ENCODE data around the gene MARCHF10. TPM values are rescaled to one million over a fixed set of nuclear protein-coding genes. Genes with fewer than 3 reads are reported as not detected.

MARCHF10 gene
- total RNA-seq, 1 experiment from 2014 or later = not detected

DNA sequence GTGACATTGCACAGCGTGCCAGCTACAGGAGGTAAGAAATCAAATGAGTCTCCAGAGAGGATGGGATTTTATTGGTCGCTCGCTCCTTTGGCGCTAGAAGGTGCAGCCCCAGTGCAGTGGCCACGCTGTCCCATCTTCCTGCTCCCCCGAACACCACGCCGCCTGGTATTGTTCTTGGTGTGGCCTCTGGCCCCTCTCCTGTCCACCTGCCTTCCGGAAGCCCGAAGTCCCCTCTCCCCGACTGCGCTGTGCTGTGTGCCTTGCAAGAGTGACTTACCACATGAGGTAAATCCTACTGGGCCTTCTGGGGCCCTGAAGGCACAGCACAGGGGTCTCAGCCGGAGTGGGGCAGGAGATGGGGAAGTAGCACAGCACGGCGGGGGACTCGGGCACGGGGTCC lies 58.2 kb downstream of the MARCHF10 start (continued):
- TF ChIP-seq, protein P1, sequence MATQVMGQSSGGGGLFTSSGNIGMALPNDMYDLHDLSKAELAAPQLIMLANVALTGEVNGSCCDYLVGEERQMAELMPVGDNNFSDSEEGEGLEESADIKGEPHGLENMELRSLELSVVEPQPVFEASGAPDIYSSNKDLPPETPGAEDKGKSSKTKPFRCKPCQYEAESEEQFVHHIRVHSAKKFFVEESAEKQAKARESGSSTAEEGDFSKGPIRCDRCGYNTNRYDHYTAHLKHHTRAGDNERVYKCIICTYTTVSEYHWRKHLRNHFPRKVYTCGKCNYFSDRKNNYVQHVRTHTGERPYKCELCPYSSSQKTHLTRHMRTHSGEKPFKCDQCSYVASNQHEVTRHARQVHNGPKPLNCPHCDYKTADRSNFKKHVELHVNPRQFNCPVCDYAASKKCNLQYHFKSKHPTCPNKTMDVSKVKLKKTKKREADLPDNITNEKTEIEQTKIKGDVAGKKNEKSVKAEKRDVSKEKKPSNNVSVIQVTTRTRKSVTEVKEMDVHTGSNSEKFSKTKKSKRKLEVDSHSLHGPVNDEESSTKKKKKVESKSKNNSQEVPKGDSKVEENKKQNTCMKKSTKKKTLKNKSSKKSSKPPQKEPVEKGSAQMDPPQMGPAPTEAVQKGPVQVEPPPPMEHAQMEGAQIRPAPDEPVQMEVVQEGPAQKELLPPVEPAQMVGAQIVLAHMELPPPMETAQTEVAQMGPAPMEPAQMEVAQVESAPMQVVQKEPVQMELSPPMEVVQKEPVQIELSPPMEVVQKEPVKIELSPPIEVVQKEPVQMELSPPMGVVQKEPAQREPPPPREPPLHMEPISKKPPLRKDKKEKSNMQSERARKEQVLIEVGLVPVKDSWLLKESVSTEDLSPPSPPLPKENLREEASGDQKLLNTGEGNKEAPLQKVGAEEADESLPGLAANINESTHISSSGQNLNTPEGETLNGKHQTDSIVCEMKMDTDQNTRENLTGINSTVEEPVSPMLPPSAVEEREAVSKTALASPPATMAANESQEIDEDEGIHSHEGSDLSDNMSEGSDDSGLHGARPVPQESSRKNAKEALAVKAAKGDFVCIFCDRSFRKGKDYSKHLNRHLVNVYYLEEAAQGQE (IDR thresholded peaks at IDR 0.05; ENCODE audit: low read depth) = no peak
- TF ChIP-seq, protein P2, sequence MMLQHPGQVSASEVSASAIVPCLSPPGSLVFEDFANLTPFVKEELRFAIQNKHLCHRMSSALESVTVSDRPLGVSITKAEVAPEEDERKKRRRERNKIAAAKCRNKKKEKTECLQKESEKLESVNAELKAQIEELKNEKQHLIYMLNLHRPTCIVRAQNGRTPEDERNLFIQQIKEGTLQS (IDR thresholded peaks at IDR 0.05) = no peak
- no peak for TF ChIP-seq CBX3 (IDR thresholded peaks at IDR 0.05; ENCODE audit: low read depth)
- no peak for TF ChIP-seq EZH2phosphoT487 (IDR thresholded peaks at IDR 0.05; ENCODE audit: borderline replicate concordance)
- TF ChIP-seq SIN3A (IDR thresholded peaks at IDR 0.05; ENCODE audit: low read depth) = no peak
- TF ChIP-seq, protein P3, sequence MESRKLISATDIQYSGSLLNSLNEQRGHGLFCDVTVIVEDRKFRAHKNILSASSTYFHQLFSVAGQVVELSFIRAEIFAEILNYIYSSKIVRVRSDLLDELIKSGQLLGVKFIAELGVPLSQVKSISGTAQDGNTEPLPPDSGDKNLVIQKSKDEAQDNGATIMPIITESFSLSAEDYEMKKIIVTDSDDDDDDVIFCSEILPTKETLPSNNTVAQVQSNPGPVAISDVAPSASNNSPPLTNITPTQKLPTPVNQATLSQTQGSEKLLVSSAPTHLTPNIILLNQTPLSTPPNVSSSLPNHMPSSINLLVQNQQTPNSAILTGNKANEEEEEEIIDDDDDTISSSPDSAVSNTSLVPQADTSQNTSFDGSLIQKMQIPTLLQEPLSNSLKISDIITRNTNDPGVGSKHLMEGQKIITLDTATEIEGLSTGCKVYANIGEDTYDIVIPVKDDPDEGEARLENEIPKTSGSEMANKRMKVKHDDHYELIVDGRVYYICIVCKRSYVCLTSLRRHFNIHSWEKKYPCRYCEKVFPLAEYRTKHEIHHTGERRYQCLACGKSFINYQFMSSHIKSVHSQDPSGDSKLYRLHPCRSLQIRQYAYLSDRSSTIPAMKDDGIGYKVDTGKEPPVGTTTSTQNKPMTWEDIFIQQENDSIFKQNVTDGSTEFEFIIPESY (IDR thresholded peaks at IDR 0.05; ENCODE audit: extremely low read depth, insufficient replicate concordance, low read length) = no peak
- no peak for TF ChIP-seq SP1 (IDR thresholded peaks at IDR 0.05; ENCODE audit: low read depth)
- TF ChIP-seq CEBPB (IDR thresholded peaks at IDR 0.05; ENCODE audit: low read depth) = no peak

DNA sequence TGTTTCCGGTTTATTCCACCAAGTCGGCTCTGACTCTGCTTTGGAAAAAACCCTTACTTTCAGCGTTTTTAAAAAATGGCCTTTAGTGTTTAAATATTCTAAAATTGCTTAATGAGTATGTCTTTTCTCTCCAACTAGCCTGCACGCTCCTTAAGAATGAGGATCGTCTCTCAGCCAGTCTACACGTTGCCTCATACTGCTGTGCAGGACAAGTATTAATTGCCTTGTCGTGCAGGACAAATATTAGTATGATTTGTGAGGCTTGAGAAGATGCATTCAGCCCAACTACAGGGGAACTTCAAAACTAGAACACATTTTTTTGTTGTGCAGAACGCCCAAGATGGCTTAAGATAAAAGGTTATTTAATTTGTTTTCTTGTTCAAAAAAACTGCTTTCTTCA lies 61.2 kb downstream of the MARCHF10 start:
- no TSS peak for BruUV-seq (replicated peaks)
- ChIA-PET CTCF (no interaction called here), POLR2A (no interaction called here), RAD21 (ENCODE audit: low non-redundant PET in 1 of 2, low total read pairs in 2 of 2, uncharacterized antibody in 2 of 2, unreplicated experiment in 2 of 2) (no interaction called here)
- no peaks in the 10 kb centered on the region for H3K9me3 ChIP-seq (ENCODE audit: control insufficient read depth in 1 of 2, insufficient read depth in 1 of 2, low read depth in 1 of 2, low read length in 2 of 2)
- intact Hi-C loops (cut with micrococcal nuclease) = no loop called here
- H3K9me2 ChIP-seq (ENCODE audit: insufficient read depth) = no peaks in the 10 kb centered on the region
- DNase-seq (ENCODE audit: low read depth, low spot score) (no peak), ATAC-seq (no peak)
- no peaks in the 10 kb centered on the region for H3K36me3 ChIP-seq (ENCODE audit: control insufficient read depth in 1 of 2, insufficient read depth in 2 of 2, low read length in 2 of 2)
- no peaks in the 10 kb centered on the region for H4K20me1 ChIP-seq (ENCODE audit: insufficient read depth)
- H3K4me2 ChIP-seq (ENCODE audit: low read length) = no peak overlapping the region
- no peak overlapping the region for H3K4me3 ChIP-seq (replicated peaks in 1 of 2; ENCODE audit: low read depth in 1 of 2, low read length in 2 of 2)
- H3K9ac ChIP-seq (ENCODE audit: low read length) = no peak overlapping the region
- H2AFZ ChIP-seq (ENCODE audit: low read depth, low read length, poor library complexity, severe bottlenecking) = no peak overlapping the region
- no peaks in the 10 kb centered on the region for H3K27me3 ChIP-seq (ENCODE audit: insufficient read depth, low read length)
- TF ChIP-seq SP1 (IDR thresholded peaks at IDR 0.05; ENCODE audit: low read depth) (no peak), CBX3 (IDR thresholded peaks at IDR 0.05; ENCODE audit: low read depth) (no peak)
- H3K4me1 ChIP-seq (ENCODE audit: control insufficient read depth in 1 of 2, insufficient read depth in 2 of 2, low read length in 2 of 2) = no peaks in the 10 kb centered on the region
- no peak overlapping the region for H3K27ac ChIP-seq (ENCODE audit: low read depth, low read length)
- H3K79me2 ChIP-seq (ENCODE audit: insufficient read depth, low read length) = no peaks in the 10 kb centered on the region
